Prostate gland (tissue), 2 donors: ENCODE measurements around the gene ANKRD66. TPM values are rescaled to one million over a fixed set of nuclear protein-coding genes. Genes with fewer than 3 reads are reported as not detected.
"Not testable (repeated sequence)": the region's sequence is repeated elsewhere in the genome, so short reads cannot be mapped to it uniquely, and the experiment has no call there.

ENCODE experiments used
- DNase-seq: peaks from one replicate; pipeline ENCODE4 v3.0.0-alpha.2; 2019; ENCODE audit warnings: low spot score
- H3K27ac ChIP-seq, 2 donors: fragments of 200-600 bp; sonication (generic); 2 replicates each; pipeline ENCODE4 v1.5.1; 2017 to 2019
- H3K27me3 ChIP-seq: fragments of 200-600 bp; sonication (generic); replicated peaks from 2 replicates; pipeline ENCODE4 v1.5.1; 2019; ENCODE audit not compliant: insufficient read depth
- H3K36me3 ChIP-seq, 2 donors: fragments of 200-600 bp; sonication (generic); 1 replicate in 1 of 2; 2 replicates in 1 of 2; pipeline versions ENCODE4 v1.5.1 to v1.8.1; 2017 to 2019
- H3K4me1 ChIP-seq: fragments of 200-600 bp; sonication (generic); replicated peaks from 2 replicates; pipeline ENCODE4 v1.5.1; 2019
- H3K4me3 ChIP-seq, 2 donors: fragments of 200-600 bp; sonication (generic); 2 replicates each; pipeline ENCODE4 v1.5.1; 2017 to 2019
- H3K9me3 ChIP-seq: fragments of 200-600 bp; sonication (generic); 2 replicates; pipeline ENCODE4 v1.5.1; 2017
- CTCF ChIP-seq, 4 experiments: fragments of 200-600 bp in 2 of 4; fragments of 450-650 bp in 2 of 4; sonication (generic) in 2 of 4; IDR thresholded peaks; 1 replicate in 3 of 4; 2 replicates in 1 of 4; pipeline ENCODE4 v1.5.1; 2016 to 2019; ENCODE audit warnings: antibody characterized with exemption in 4 of 4, mild to moderate bottlenecking in 2 of 4, moderate library complexity in 2 of 4
- POLR2A ChIP-seq: fragments of 450-650 bp; IDR thresholded peaks from one replicate; pipeline ENCODE4 v1.6.1; 2016; ENCODE audit warnings: antibody characterized with exemption, mild to moderate bottlenecking
- POLR2AphosphoS5 ChIP-seq: sonication (generic); formaldehyde crosslinking; IDR thresholded peaks from one replicate; pipeline ENCODE4 v1.6.1; 2017; ENCODE audit warnings: antibody characterized with exemption
- WGBS: methylation state at CpG from one replicate; pipeline ENCODE4 v1.1.5; 2018; 5-methylcytosine and 5-hydroxymethylcytosine counted together
- intact Hi-C: fragments of 100-400 bp; cut with DNase I; formaldehyde crosslinking; loops from one replicate; pipeline ENCODE4 v1.14.2; 2022
- total RNA-seq, 2 donors: library from RNA; depleted of rRNA; stranded (reverse); fragments of >200 nt; gene quantifications; one replicate each; pipeline ENCODE4 v1.1.0, GENCODE V29; 2016

The ANKRD66 gene
- total RNA-seq, 2 donors from 2014 or later, result not detected

GRCh38 chr6:46772016-46772415 is 25.3 kb downstream of the ANKRD66 start:
- no peak overlapping the region for H3K4me3 ChIP-seq
- intact Hi-C loops, result no loop called here
- H3K27ac ChIP-seq, result no peak overlapping the region
- no peaks in the 10 kb centered on the region for H3K9me3 ChIP-seq
- DNase-seq, result no peak
- TF ChIP-seq CTCF (IDR thresholded peaks at IDR 0.05) (no peak), POLR2A (no peak), POLR2AphosphoS5 (no peak)
- H3K36me3 ChIP-seq, result no peaks in the 10 kb centered on the region
- WGBS, result 96% methylated on average over 1 of the region's 1 CpG
- no peaks in the 10 kb centered on the region for H3K4me1 ChIP-seq
- H3K27me3 ChIP-seq, result no peaks in the 10 kb centered on the region

- no peak for DNase-seq
- intact Hi-C loops, result no loop called here
- Histone ChIP-seq H3K4me1 (no peaks in the 10 kb centered on the region), H3K27ac (no peak overlapping the region), H3K36me3 (no peaks in the 10 kb centered on the region), H3K9me3 (no peaks in the 10 kb centered on the region), H3K27me3 (no peaks in the 10 kb centered on the region), H3K4me3 (no peak overlapping the region)
- TF ChIP-seq CTCF (IDR thresholded peaks at IDR 0.05), result no peak
- 82% methylated on average over 2 of the region's 2 CpGs for WGBS
Measured at GRCh38 chr6:46772762-46773161, 26.0 kb downstream of the ANKRD66 start.

GRCh38 chr6:46773201-46773855 is 26.6 kb downstream of the ANKRD66 start:
- no peak for TF ChIP-seq CTCF (IDR thresholded peaks at IDR 0.05)
- TF ChIP-seq POLR2A, result no peak
- TF ChIP-seq POLR2AphosphoS5, result no peak
- Histone ChIP-seq H3K4me1 (no peaks in the 10 kb centered on the region), H3K4me3 (no peak overlapping the region), H3K36me3 (no peaks in the 10 kb centered on the region), H3K27ac (no peak overlapping the region), H3K27me3 (no peaks in the 10 kb centered on the region), H3K9me3 (no peaks in the 10 kb centered on the region)
- WGBS, result 59% methylated on average over 1 of the region's 1 CpG
- no peak for DNase-seq
- intact Hi-C loops, result no loop called here

- intact Hi-C loops, H3K27ac ChIP-seq, H3K4me1 ChIP-seq, DNase-seq, H3K4me3 ChIP-seq, H3K27me3 ChIP-seq, H3K36me3 ChIP-seq, H3K9me3 ChIP-seq: not testable (repeated sequence)
- WGBS, result 96% methylated on average over 24 of the region's 24 CpGs
Measured at GRCh38 chr6:46774736-46775135, 28.0 kb downstream of the ANKRD66 start.

- Histone ChIP-seq H3K36me3 (no peaks in the 10 kb centered on the region), H3K4me3 (no peak overlapping the region), H3K9me3 (no peaks in the 10 kb centered on the region), H3K27me3 (no peaks in the 10 kb centered on the region), H3K4me1 (no peaks in the 10 kb centered on the region), H3K27ac (no peak overlapping the region)
- DNase-seq, result no peak
- TF ChIP-seq POLR2A (no peak), POLR2AphosphoS5 (no peak), CTCF (IDR thresholded peaks at IDR 0.05) (no peak)
- 88% methylated on average over 5 of the region's 5 CpGs for WGBS
- intact Hi-C loops, result no loop called here
Measured at GRCh38 chr6:46776070-46776712, 29.5 kb downstream of the ANKRD66 start.
